ENCODE data around the gene RPS18. TPM values are rescaled to one million over a fixed set of nuclear protein-coding genes. Genes with fewer than 3 reads are reported as not detected.
A peak's percentile ranks its signal among the peaks of the same experiment; 100 is the strongest.

RPS18 gene
- total and polyA plus RNA-seq, 7 donors = 1,108 to 4,446 (median 1,410) TPM

DNA sequence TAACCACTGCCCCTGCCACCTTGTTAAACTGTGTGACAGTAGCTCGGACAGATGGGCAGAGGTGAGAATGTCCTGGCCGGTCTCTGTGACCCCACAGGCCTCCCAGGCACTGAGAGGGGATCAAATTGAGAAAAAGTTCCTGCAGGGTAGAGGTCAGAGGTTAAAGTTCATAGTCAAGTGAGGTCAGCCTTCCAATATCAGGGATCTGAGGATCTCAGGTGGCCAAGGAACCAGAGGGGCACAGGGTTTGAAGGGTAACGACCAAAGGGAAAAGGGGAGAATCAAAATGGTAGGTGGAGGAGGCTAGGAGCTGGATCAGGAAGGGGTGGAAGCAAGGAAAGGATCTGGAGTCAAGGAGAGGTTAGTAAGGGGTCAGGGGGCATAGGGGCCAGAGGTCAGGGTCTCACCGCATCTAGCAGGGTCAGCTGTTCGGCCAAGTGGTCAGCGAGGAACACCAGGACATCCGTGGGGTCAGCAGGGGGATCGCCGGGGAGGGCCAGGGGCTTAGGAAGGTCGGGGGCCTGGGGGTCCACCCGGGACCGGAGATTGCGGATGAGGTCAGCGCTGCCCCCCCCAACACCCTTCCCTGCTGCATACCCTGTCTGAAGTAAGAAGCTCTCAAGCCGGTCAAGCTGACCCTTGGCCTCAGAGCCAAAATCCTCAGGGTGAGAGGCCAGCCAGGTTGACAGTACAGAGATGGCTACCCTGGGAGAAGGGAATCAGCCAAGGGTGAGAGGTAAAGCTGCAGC, 23.9 kb downstream of the RPS18 start:
- H3K4me3 ChIP-seq = no peak overlapping the region
- TF ChIP-seq, protein P1, sequence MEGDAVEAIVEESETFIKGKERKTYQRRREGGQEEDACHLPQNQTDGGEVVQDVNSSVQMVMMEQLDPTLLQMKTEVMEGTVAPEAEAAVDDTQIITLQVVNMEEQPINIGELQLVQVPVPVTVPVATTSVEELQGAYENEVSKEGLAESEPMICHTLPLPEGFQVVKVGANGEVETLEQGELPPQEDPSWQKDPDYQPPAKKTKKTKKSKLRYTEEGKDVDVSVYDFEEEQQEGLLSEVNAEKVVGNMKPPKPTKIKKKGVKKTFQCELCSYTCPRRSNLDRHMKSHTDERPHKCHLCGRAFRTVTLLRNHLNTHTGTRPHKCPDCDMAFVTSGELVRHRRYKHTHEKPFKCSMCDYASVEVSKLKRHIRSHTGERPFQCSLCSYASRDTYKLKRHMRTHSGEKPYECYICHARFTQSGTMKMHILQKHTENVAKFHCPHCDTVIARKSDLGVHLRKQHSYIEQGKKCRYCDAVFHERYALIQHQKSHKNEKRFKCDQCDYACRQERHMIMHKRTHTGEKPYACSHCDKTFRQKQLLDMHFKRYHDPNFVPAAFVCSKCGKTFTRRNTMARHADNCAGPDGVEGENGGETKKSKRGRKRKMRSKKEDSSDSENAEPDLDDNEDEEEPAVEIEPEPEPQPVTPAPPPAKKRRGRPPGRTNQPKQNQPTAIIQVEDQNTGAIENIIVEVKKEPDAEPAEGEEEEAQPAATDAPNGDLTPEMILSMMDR (IDR thresholded peaks at IDR 0.05) = no peak
- no peak for ATAC-seq
- intact Hi-C loops (cut with DNase I) = no loop called here
- H3K4me1 ChIP-seq = peaks cover 17% of the 10 kb centered on the region
- DNase-seq = no peak
- 80 to 84% (median 82%) methylated on average over 10 to 15 of the region's 15 CpGs for WGBS, 3 donors
- no peak overlapping the region for H3K27ac ChIP-seq
- H3K36me3 ChIP-seq (ENCODE audit: insufficient read depth in 1 of 2, low read depth in 1 of 2) = peaks cover 4 to 60% of the 10 kb centered on the region in 2 donors
- no peaks in the 10 kb centered on the region for H3K27me3 ChIP-seq (ENCODE audit: insufficient read depth in 3 of 3, low read length in 2 of 3)
- no peaks in the 10 kb centered on the region for H3K9me3 ChIP-seq

DNA sequence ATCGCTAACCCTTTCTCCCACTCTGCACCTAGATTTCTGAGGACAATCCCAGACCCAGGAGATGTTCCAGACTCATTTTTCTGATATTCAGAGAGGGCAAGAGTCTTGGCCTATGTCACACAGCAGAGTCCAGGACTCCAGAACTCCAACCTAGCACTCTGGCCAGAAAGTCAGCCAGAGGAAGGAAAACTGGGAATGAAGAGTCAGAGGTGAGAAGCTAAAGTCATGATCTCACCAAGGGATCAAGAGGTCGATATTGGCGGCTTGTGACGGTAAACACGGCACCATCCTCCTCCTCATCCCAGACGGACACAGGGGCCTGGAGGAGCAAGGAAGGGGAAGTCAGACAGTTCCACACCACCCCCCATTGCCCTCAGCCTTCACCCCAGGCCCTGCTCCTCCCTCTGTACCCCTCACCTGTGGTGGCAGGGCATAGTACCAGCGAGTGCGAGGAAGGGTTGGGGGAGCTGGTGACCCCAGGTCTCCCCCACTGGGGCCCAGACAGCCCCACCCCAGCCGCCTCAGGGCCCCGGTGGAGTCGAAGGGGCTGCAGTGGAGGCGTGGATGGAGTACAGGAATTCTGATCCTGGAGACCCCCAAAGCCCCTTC, 25.0 kb downstream of the RPS18 start:
- WGBS, 3 donors = 75 to 84% (median 80%) methylated on average over 10 to 12 of the region's 12 CpGs
- H3K4me1 ChIP-seq = peaks cover 26% of the 10 kb centered on the region
- H3K27me3 ChIP-seq (ENCODE audit: insufficient read depth in 3 of 3, low read length in 2 of 3) = no peaks in the 10 kb centered on the region
- DNase-seq = no peak
- peak overlapping the region; percentile 82 for H3K4me3 ChIP-seq
- H3K27ac ChIP-seq = peak overlapping the region; percentile 97
- H3K36me3 ChIP-seq (ENCODE audit: insufficient read depth in 1 of 2, low read depth in 1 of 2) = peaks cover 4 to 55% of the 10 kb centered on the region in 2 donors
- TF ChIP-seq, protein P1 (IDR thresholded peaks at IDR 0.05) = no peak
- no peak for ATAC-seq
- intact Hi-C loops (cut with DNase I) = no loop called here
- no peaks in the 10 kb centered on the region for H3K9me3 ChIP-seq

DNA sequence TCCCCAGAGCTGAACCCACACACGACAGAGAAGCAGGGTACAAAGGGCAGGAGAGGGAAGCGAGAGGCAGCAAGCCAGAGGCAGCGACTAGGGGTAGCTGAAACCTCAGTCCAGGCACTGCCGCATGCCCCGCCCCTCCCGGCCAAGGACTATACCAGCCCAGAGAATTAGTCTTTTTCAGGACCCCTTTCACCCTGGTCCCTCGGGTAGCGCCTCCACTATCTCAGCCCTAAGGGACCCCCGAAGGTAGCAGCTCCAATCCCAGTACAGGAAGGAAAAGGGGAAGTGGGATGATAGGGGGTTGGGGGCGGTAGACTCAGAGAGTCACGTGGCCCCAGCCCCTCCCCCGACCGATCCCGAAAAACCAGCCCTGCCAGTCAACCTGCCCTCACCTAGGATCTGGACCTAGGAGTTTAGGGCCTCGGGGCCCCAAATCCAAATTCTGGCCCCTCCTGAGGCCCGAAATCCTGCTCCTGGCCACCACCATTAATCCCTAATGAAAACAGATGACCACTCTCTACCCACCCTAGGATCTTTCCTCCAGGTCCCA, 25.6 kb downstream of the RPS18 start:
- WGBS, 3 donors = 23 to 26% (median 25%) methylated on average over 14 to 16 of the region's 16 CpGs
- Histone ChIP-seq H3K36me3 (ENCODE audit: insufficient read depth in 1 of 2, low read depth in 1 of 2) (peaks cover 4 to 55% of the 10 kb centered on the region in 2 donors), H3K9me3 (no peaks in the 10 kb centered on the region), H3K27me3 (ENCODE audit: insufficient read depth in 3 of 3, low read length in 2 of 3) (no peaks in the 10 kb centered on the region), H3K4me1 (peaks cover 26% of the 10 kb centered on the region), H3K4me3 (peak overlapping the region; percentile 82), H3K27ac (peak overlapping the region; percentile 97)
- intact Hi-C loops (cut with DNase I) = no loop called here
- TF ChIP-seq, protein P1 (IDR thresholded peaks at IDR 0.05) = no peak
- ATAC-seq (no peak), DNase-seq (peak; percentile 42 to 69)

DNA sequence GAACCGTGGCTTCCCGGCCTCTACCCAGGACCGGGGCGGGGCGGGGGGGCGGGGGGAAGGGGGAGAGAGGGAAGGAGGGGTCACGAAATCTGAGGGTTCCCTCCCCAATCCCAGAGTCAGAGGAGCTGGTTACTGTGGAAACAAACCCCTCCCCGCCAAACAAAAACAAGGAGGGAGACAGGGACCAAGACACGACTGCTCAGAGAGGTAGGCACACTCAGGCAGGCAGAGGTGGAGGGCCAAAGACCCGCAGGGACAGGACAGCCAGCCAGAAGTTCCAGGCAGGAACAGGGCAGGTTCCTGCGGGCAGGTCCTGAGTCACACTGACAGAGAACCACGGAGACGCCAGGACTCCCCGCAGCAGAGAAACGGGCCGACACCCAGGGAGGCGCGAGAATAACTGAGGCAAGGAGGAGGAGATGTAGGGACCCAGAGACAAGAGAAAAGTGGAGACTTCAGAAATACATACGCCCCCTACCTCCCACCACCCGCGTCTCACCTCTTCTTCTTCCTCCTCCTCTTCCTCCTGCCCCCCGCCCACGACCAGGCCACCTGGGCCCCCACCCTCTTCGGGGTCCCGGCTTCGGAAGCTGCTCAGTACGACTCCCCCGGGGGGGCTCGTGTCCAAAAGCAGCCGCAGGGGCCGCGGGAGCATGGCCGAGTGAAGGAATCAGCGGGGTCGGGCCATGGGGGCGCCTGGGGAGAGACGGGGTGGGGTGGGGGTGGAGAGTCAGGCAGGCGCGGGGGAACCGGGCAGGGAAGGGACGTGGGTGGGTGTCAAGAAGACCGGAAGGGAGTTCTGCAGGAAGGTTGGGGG, 26.3 kb downstream of the RPS18 start:
- peak overlapping the region; percentile 97 for H3K27ac ChIP-seq
- intact Hi-C loops (cut with DNase I) = no loop called here
- no peaks in the 10 kb centered on the region for H3K27me3 ChIP-seq (ENCODE audit: insufficient read depth in 3 of 3, low read length in 2 of 3)
- no peaks in the 10 kb centered on the region for H3K9me3 ChIP-seq
- peak; percentile 23 to 44 (median 40) for ATAC-seq
- peak overlapping the region; percentile 82 for H3K4me3 ChIP-seq
- WGBS, 3 donors = 1 to 2% (median 1%) methylated on average over 27 to 42 of the region's 42 CpGs
- TF ChIP-seq, protein P1 (IDR thresholded peaks at IDR 0.05) = no peak
- DNase-seq = peak; percentile 66 to 78
- H3K4me1 ChIP-seq = peaks cover 26% of the 10 kb centered on the region
- H3K36me3 ChIP-seq (ENCODE audit: insufficient read depth in 1 of 2, low read depth in 1 of 2) = peaks cover 4 to 54% of the 10 kb centered on the region in 2 donors
